Measurements from ENCODE around the gene ZYG11B. TPM values are rescaled to one million over a fixed set of nuclear protein-coding genes. Genes with fewer than 3 reads are reported as not detected.
"Not testable (repeated sequence)": the region's sequence is repeated elsewhere in the genome, so short reads cannot be mapped to it uniquely, and the experiment has no call there.

Gene ZYG11B
- total RNA-seq, 1 donor from 2014 or later, result 30.0 TPM

DNA sequence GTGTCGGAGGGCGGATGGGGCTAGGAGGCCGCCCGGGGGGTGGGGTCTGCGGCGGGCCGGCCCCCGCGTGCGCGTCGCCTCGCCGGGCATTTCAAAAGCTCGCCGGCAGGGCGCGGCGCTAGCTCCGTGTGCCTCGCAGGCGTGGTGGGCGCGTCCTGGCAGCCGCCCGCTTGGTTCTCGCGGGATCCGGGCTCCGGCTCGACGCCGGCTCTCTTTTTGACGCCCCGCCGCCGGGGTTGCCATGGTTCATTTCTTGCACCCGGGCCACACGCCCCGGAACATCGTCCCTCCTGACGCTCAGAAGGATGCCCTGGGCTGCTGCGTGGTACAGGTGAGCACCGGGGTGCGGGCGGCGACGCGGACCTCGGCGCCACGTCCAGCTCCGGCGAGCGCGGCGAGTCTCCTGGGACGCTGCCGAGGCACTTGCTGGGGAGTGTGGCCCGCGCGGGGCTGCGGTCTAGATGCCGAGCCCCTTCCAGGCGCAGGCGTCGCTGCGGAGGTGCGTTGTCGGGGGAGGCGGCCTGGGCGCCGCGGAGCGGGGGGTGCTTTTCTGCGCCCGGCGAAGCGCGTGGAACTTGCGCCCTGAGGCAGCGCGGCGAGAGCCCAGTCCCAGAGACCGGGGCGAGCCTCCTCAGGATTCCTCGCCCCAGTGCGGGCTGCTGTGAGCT lies 116.5 kb downstream of the ZYG11B start, which contains the start of gene ZYG11A:
Gene ZYG11A (plus strand): TSS at position 118 of the 668 bp plus-strand sequence. CDS start 124 bp downstream, at position 242.
- no peak for DNase-seq (ENCODE audit: extremely low read depth, low read depth, low spot score)

GRCh38 chr1:52845119-52845518 lies 118.9 kb downstream of the ZYG11B start:
- DNase-seq (ENCODE audit: extremely low read depth, low read depth, low spot score), result not testable (repeated sequence)

- no peak for DNase-seq (ENCODE audit: extremely low read depth, low read depth, low spot score)
Measured at GRCh38 chr1:52848423-52848822, 122.2 kb downstream of the ZYG11B start.

DNA sequence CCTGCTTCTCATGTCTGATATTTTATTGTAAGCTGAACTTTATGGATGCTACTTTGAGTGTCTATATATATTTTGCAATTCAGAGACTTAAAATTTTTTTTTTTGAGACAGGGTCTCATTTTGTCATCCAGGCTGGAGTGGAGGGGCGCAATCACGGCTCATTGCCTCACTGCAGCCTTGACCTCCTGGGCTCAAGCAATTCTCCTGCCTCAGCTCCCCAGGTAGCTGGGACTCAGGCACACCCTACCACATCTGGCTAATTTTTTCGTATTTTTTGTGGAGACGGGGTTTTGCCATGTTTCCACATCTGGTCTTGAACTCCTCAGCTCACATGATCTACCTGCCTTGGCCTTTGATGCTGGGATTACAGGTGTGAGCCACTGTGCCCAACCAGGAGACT lies 124.7 kb downstream of the ZYG11B start:
- DNase-seq (ENCODE audit: extremely low read depth, low read depth, low spot score), result no peak

DNA sequence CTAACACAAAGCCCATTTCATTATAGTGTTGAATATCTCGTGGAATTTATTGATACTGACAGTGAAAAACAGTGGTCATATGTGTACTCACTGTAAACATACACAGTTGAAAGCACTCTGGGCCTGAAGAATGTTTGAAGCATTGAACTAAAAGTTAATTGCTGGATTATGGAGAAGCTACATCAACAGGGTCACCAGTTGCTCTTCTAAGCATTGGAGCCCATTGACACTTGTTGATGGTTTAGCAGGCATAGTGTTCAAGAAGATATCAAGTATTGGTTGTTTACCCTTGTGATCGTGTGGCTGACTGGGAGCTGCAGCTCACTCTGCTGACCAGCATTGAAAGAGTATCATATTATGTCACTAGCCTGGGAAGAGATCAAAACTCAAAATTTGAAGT lies 126.6 kb downstream of the ZYG11B start:
- DNase-seq (ENCODE audit: extremely low read depth, low read depth, low spot score), result no peak

DNA sequence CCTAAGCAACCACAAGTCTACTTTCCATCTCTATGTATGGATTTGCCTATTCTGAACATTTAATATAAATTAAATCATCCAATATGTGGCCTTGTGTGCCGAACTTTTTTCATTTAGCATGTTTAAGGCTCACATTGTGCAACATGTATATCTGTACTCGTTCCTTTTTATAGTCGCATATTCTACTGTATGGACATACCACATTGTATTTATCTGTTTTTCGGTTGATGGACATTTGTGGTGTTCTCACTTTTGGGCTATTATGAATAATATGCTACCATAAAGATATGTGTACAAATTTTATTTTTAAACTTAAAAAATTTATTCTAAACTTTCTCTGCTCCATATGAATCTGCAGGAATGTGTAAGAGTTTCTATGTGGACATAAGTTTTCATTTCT lies 129.3 kb downstream of the ZYG11B start:
- no peak for DNase-seq (ENCODE audit: extremely low read depth, low read depth, low spot score)

GRCh38 chr1:52856026-52856425 lies 129.8 kb downstream of the ZYG11B start:
- DNase-seq (ENCODE audit: extremely low read depth, low read depth, low spot score), result no peak

DNA sequence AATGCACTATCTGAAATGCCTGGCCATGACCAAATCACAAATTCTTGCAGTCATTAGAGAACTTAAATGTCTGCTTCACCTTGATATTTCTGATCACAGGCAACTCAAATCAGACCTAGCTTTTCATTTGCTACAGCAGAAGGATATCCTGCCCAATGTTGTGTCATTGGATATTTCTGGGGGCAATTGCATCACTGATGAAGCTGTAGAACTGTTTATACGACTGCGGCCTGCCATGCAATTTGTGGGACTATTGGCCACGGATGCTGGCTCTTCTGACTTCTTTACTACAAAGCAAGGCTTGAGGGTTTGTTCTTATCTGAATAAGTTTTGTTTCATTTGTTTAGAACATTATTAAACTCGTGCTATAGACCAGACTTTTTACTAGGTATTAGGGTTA lies 131.2 kb downstream of the ZYG11B start:
- DNase-seq (ENCODE audit: extremely low read depth, low read depth, low spot score), result no peak

- no peak for DNase-seq (ENCODE audit: extremely low read depth, low read depth, low spot score)
Measured at GRCh38 chr1:52862666-52863458, 136.6 kb downstream of the ZYG11B start.

GRCh38 chr1:52867087-52867863 lies 141.0 kb downstream of the ZYG11B start:
- DNase-seq (ENCODE audit: extremely low read depth, low read depth, low spot score), result no peak

GRCh38 chr1:52869727-52870126 lies 143.5 kb downstream of the ZYG11B start:
- not testable (repeated sequence) for DNase-seq (ENCODE audit: extremely low read depth, low read depth, low spot score)

- no peak for DNase-seq (ENCODE audit: extremely low read depth, low read depth, low spot score)
Measured at GRCh38 chr1:52876843-52877242, 150.6 kb downstream of the ZYG11B start.

Other genes starting within 250 kb of the ZYG11B start
- 26.2 and 33.1 TPM in 2 replicates for gene TUT4, start 173.4 kb upstream of the ZYG11B start, total RNA-seq
- 19.5 and 36.8 TPM in 2 replicates for gene GPX7, start 124.1 kb upstream of the ZYG11B start, total RNA-seq
- gene SHISAL2A, start 93.3 kb upstream of the ZYG11B start, total RNA-seq, result not detected in 2 replicates
- gene COA7, start 28.1 kb upstream of the ZYG11B start, total RNA-seq, result 8.9 and 9.0 TPM in 2 replicates
- gene ZYG11A, start 116.3 kb downstream of the ZYG11B start, total RNA-seq, result 0.35 and 0.73 TPM in 2 replicates
- gene ECHDC2, start 195.3 kb downstream of the ZYG11B start, total RNA-seq, result 31.0 and 45.7 TPM in 2 replicates
- gene SCP2, start 200.8 kb downstream of the ZYG11B start, total RNA-seq, result 89.1 and 90.3 TPM in 2 replicates

Measured in glomerular endothelial cell (primary cell).